ENCODE measurements around the gene TBC1D30. TPM values are rescaled to one million over a fixed set of nuclear protein-coding genes. Genes with fewer than 3 reads are reported as not detected.

The TBC1D30 gene
- polyA plus RNA-seq, 2 of the 4 experiments (the other 2 are of a cell fraction): 0.65 to 3.5 TPM

- TF ChIP-seq CHD4 (IDR thresholded peaks at IDR 0.05; ENCODE audit: borderline replicate concordance) (no peak), CEBPB (IDR thresholded peaks at IDR 0.05) (no peak), CBX8 (IDR thresholded peaks at IDR 0.05) (no peak), TFCP2L1 (CRISPR knock-in tag; IDR thresholded peaks at IDR 0.05) (no peak), MAFK (IDR thresholded peaks at IDR 0.05; ENCODE audit: partially characterized antibody) (no peak), ESRRA (IDR thresholded peaks at IDR 0.05; ENCODE audit: borderline replicate concordance, low read length) (no peak), RARB (CRISPR knock-in tag; IDR thresholded peaks at IDR 0.05) (no peak), ZC3H11A (IDR thresholded peaks at IDR 0.05) (no peak), ZNF302 (CRISPR knock-in tag; IDR thresholded peaks at IDR 0.05) (no peak), ZFP36 (IDR thresholded peaks at IDR 0.05; ENCODE audit: borderline replicate concordance, partially characterized antibody) (no peak), HOXB5 (CRISPR knock-in tag; IDR thresholded peaks at IDR 0.05) (no peak), HEYL (CRISPR knock-in tag; IDR thresholded peaks at IDR 0.05) (no peak), NR3C1 (IDR thresholded peaks at IDR 0.05) (no peak), SREBF2 (IDR thresholded peaks at IDR 0.05) (no peak), EP300 (IDR thresholded peaks at IDR 0.05) (no peak), RNF2 (IDR thresholded peaks at IDR 0.05; ENCODE audit: borderline replicate concordance, low read depth) (no peak), NPAS2 (CRISPR knock-in tag; IDR thresholded peaks at IDR 0.05; ENCODE audit: borderline replicate concordance) (no peak)
- TF ChIP-seq, protein P1, sequence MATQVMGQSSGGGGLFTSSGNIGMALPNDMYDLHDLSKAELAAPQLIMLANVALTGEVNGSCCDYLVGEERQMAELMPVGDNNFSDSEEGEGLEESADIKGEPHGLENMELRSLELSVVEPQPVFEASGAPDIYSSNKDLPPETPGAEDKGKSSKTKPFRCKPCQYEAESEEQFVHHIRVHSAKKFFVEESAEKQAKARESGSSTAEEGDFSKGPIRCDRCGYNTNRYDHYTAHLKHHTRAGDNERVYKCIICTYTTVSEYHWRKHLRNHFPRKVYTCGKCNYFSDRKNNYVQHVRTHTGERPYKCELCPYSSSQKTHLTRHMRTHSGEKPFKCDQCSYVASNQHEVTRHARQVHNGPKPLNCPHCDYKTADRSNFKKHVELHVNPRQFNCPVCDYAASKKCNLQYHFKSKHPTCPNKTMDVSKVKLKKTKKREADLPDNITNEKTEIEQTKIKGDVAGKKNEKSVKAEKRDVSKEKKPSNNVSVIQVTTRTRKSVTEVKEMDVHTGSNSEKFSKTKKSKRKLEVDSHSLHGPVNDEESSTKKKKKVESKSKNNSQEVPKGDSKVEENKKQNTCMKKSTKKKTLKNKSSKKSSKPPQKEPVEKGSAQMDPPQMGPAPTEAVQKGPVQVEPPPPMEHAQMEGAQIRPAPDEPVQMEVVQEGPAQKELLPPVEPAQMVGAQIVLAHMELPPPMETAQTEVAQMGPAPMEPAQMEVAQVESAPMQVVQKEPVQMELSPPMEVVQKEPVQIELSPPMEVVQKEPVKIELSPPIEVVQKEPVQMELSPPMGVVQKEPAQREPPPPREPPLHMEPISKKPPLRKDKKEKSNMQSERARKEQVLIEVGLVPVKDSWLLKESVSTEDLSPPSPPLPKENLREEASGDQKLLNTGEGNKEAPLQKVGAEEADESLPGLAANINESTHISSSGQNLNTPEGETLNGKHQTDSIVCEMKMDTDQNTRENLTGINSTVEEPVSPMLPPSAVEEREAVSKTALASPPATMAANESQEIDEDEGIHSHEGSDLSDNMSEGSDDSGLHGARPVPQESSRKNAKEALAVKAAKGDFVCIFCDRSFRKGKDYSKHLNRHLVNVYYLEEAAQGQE (IDR thresholded peaks at IDR 0.05): no peak
- H3K4me2 ChIP-seq: no peak overlapping the region
- WGBS (ENCODE audit: missing lambda C conversion rate): 57% methylated on average over 6 of the region's 6 CpGs
- no peak overlapping the region for H3K4me3 ChIP-seq
- POLR2A ChIA-PET: no interaction called here
- ATAC-seq (no peak), FAIRE-seq (no peak), DNase-seq (ENCODE audit: low read depth in 1 of 2, low spot score in 1 of 2) (no peak)
- H3K9me3 ChIP-seq: no peaks in the 10 kb centered on the region
- H3K4me1 ChIP-seq: no peaks in the 10 kb centered on the region
- H3K27ac ChIP-seq: no peak overlapping the region
- CTCF ChIA-PET: interaction anchor here (1.0 to 1.6 kb wide), 2 partner anchors 18 to 21 kb away, joined by 3 to 7 read pairs; no protein-coding TSS in a partner anchor
These were observed 84.7 kb downstream of the TBC1D30 start for GRCh38 chr12:64909124-64909523.

- Histone ChIP-seq H3K4me1 (no peaks in the 10 kb centered on the region), H3K9me3 (no peaks in the 10 kb centered on the region), H3K27ac (no peak overlapping the region), H3K4me2 (no peak overlapping the region), H3K4me3 (no peak overlapping the region)
- no peak for FAIRE-seq
- 11% methylated on average over 3 of the region's 3 CpGs for WGBS (ENCODE audit: missing lambda C conversion rate)
- POLR2A ChIA-PET: interaction anchor here (0.6 kb wide), 1 partner anchor 14 kb away, joined by 6 read pairs; no protein-coding TSS in a partner anchor
- DNase-seq (ENCODE audit: low read depth in 1 of 2, low spot score in 1 of 2): no peak
- TF ChIP-seq RARB (CRISPR knock-in tag; IDR thresholded peaks at IDR 0.05) (no peak), EP300 (IDR thresholded peaks at IDR 0.05) (no peak), BHLHE40 (IDR thresholded peaks at IDR 0.05; ENCODE audit: low read depth, low read length) (no peak), RAD21 (conservative IDR thresholded peaks at IDR 0.05 in 1 of 2, IDR thresholded peaks at IDR 0.05 in 1 of 2) (no peak), CEBPB (IDR thresholded peaks at IDR 0.05) (no peak), TFCP2L1 (CRISPR knock-in tag; IDR thresholded peaks at IDR 0.05) (no peak), HEYL (CRISPR knock-in tag; IDR thresholded peaks at IDR 0.05) (no peak), NR3C1 (IDR thresholded peaks at IDR 0.05) (no peak)
- CTCF ChIA-PET: no interaction called here
- ATAC-seq: no peak
These were observed 86.6 kb downstream of the TBC1D30 start for GRCh38 chr12:64911081-64911480.

DNA sequence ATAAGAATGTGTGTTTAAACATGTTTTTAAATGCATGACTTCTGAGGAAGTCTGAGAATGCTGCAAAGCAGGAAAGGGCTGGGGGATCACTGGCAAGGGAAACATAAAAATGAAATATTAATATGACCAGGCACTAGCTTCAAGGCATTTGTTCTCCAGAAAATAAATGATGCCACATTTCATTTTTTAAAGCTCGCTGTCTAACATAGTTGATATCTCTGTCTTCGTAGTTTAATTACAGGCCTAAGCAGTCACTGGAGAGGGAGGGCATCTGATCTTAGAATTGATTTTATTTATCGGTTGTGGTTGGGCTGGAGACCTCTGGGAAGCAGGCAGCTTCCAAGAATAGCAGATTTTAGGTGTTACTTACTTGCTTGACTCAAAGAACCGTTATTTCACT, 87.5 kb downstream of the TBC1D30 start:
- CTCF ChIA-PET: interaction anchor here (0.9 to 1.4 kb wide), 2 partner anchors 116 to 211 kb away, joined by 3 read pairs; no protein-coding TSS in a partner anchor
- WGBS (ENCODE audit: missing lambda C conversion rate): 33% methylated on average over 4 of the region's 4 CpGs

More for the DNA sequence above, 87.5 kb downstream of the TBC1D30 start:
- POLR2A ChIA-PET: no interaction called here
- H3K4me2 ChIP-seq: no peak overlapping the region
- no peak overlapping the region for H3K4me3 ChIP-seq
- no peak for TF ChIP-seq RARB (CRISPR knock-in tag; IDR thresholded peaks at IDR 0.05)
- no peak for TF ChIP-seq ZFP36 (IDR thresholded peaks at IDR 0.05; ENCODE audit: borderline replicate concordance, partially characterized antibody)
- FAIRE-seq (no peak), ATAC-seq (no peak), DNase-seq (ENCODE audit: low read depth in 1 of 2, low spot score in 1 of 2) (no peak)
- H3K4me1 ChIP-seq: no peaks in the 10 kb centered on the region
- H3K9me3 ChIP-seq: no peaks in the 10 kb centered on the region
- H3K27ac ChIP-seq: no peak overlapping the region

Data from A549 (cell line).